Stomach (tissue), 9 donors: ENCODE data around the gene ZNF324. TPM values are rescaled to one million over a fixed set of nuclear protein-coding genes. Genes with fewer than 3 reads are reported as not detected.

ENCODE experiments used
- DNase-seq, 2 donors: peaks; one replicate each; pipeline versions ENCODE4 v3.0.0 to v3.0.0-alpha.2; 2013 to 2019
- H3K27ac ChIP-seq, 5 donors: fragments of 200-600 bp in 4 of 5; sonication (generic) in 4 of 5; one replicate each; pipeline ENCODE4 v1.5.1; 2013 to 2019; ENCODE audit warnings: mild to moderate bottlenecking in 1 of 5, moderate library complexity in 1 of 5
- H3K27me3 ChIP-seq, 3 donors: fragments of 200-600 bp; sonication (generic); one replicate each; pipeline ENCODE4 v1.5.1; 2017 to 2019; ENCODE audit warnings: mixed run types in 1 of 3
- H3K36me3 ChIP-seq, 4 donors: fragments of 200-600 bp; sonication (generic); 1 replicate in 3 of 4; 2 replicates in 1 of 4; pipeline ENCODE4 v1.5.1; 2016 to 2019
- H3K4me1 ChIP-seq, 4 donors: fragments of 200-600 bp; sonication (generic); one replicate each; pipeline ENCODE4 v1.5.1; 2016 to 2019
- H3K4me3 ChIP-seq, 4 donors: fragments of 200-600 bp; sonication (generic) in 3 of 4; one replicate each; pipeline ENCODE4 v1.5.1; 2016 to 2019; ENCODE audit warnings: mild to moderate bottlenecking in 1 of 4
- H3K9me3 ChIP-seq, 4 donors: fragments of 200-600 bp; sonication (generic); one replicate each; pipeline ENCODE4 v1.5.1; 2016 to 2019
- CTCF ChIP-seq, 7 experiments: fragments of 450-650 bp in 4 of 7; fragments of 200-600 bp in 3 of 7; sonication (generic) in 3 of 7; IDR thresholded peaks; one replicate each; pipeline ENCODE4 v1.5.1; 2016 to 2019; ENCODE audit warnings: antibody characterized with exemption in 7 of 7, control low read depth in 2 of 7, mild to moderate bottlenecking in 1 of 7
- EP300 ChIP-seq: sonication (generic); formaldehyde crosslinking; IDR thresholded peaks from one replicate; pipeline ENCODE4 v1.6.1; 2017; ENCODE audit warnings: antibody characterized with exemption
- POLR2A ChIP-seq, 4 donors: fragments of 450-650 bp; IDR thresholded peaks; one replicate each; pipeline ENCODE4 v1.6.1; 2016; ENCODE audit warnings: antibody characterized with exemption in 4 of 4, control low read depth in 2 of 4, mild to moderate bottlenecking in 1 of 4, moderate library complexity in 1 of 4
- POLR2AphosphoS5 ChIP-seq, 3 donors: sonication (generic); formaldehyde crosslinking; IDR thresholded peaks; one replicate each; pipeline ENCODE4 v1.6.1; 2016; ENCODE audit warnings: antibody characterized with exemption in 3 of 3
- WGBS, 5 donors: extraction: QIAGEN DNeasy Blood & Tissue Kit in 3 of 5; methylation state at CpG; one replicate each; pipeline versions ENCODE4 v1.1.5 to v1.1.7; 2013 to 2018; 5-methylcytosine and 5-hydroxymethylcytosine counted together
- intact Hi-C: fragments of 100-400 bp; cut with DNase I; formaldehyde crosslinking; loops from one replicate; pipeline ENCODE4 v1.15.1; 2023; ENCODE audit warnings: low total_unique reads
- polyA plus RNA-seq, 3 donors: library from polyadenylated mRNA; stranded (reverse); fragments of 200-250 nt; gene quantifications; one replicate each; pipeline ENCODE4 v1.2.3, GENCODE V29; 2013
- total RNA-seq, 5 donors: library from RNA; depleted of rRNA; stranded (reverse); fragments of >200 nt; gene quantifications; one replicate each; pipeline versions ENCODE4 v1.1.0 to v1.2.3, GENCODE V29; 2014 to 2016
- donor health status: healthy with polysubstance abuse.
- donor health status: Bipolar disorder and iron deficiency.
- donor health status: healthy.

ZNF324 gene
- total and polyA plus RNA-seq, 8 donors, result 1.7 to 11.9 (median 5.8) TPM

DNA sequence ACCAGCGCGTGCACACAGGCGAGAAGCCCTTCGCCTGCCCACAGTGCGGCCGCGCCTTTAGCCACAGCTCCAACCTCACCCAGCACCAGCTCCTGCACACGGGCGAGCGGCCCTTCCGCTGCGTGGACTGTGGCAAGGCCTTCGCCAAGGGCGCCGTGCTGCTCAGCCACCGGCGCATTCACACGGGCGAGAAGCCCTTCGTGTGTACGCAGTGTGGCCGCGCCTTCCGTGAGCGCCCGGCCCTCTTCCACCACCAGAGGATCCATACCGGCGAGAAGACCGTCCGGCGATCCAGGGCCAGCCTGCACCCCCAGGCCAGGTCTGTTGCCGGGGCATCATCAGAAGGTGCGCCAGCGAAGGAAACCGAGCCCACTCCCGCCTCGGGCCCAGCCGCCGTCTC is 4.9 kb downstream of the ZNF324 start:
- Histone ChIP-seq H3K9me3 (no peaks in the 10 kb centered on the region), H3K4me1 (peaks cover 19 to 38% (median 36%) of the 10 kb centered on the region in 4 donors), H3K36me3 (peaks cover 27 to 47% (median 42%) of the 10 kb centered on the region in 4 donors), H3K27ac (no peak overlapping the region), H3K27me3 (no peaks in the 10 kb centered on the region), H3K4me3 (no peak overlapping the region)
- WGBS, 5 donors, result 94 to 96% (median 95%) methylated on average over 27 to 39 of the region's 39 CpGs
- intact Hi-C loops, result no loop called here
- TF ChIP-seq EP300 (no peak), CTCF (IDR thresholded peaks at IDR 0.05) (no peak), POLR2A (IDR thresholded peaks at IDR 0.05) (no peak), POLR2AphosphoS5 (IDR thresholded peaks at IDR 0.05) (no peak)
- no peak for DNase-seq

DNA sequence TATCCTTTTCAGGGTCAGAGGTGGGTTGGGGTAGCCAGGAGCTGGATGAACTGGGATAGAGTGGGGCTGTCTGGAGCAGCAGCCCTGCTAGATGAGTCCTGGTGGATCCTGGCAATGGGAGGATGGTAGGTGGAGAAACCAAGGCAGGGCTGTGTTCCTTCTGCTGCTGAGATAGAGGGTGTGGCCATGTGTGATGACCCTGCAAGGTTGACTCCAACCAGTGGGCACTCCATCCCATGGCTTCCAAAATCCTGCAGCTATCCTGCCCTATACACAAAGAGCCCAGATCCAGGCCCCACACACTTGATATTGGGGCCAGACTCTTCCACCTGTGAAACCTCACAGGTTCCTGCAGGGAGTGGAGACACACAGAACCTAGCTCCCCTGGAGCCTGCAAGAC is 6.9 kb downstream of the ZNF324 start:
- no peak overlapping the region for H3K27ac ChIP-seq
- H3K36me3 ChIP-seq, result peaks cover 27 to 58% (median 51%) of the 10 kb centered on the region in 4 donors
- intact Hi-C loops, result no loop called here
- DNase-seq, result no peak
- TF ChIP-seq CTCF (IDR thresholded peaks at IDR 0.05), result no peak
- TF ChIP-seq POLR2AphosphoS5 (IDR thresholded peaks at IDR 0.05), result no peak
- TF ChIP-seq EP300, result no peak
- no peak for TF ChIP-seq POLR2A (IDR thresholded peaks at IDR 0.05)
- H3K4me1 ChIP-seq, result peaks cover 21 to 35% (median 29%) of the 10 kb centered on the region in 4 donors
- H3K9me3 ChIP-seq, result no peaks in the 10 kb centered on the region
- H3K27me3 ChIP-seq, result no peaks in the 10 kb centered on the region
- H3K4me3 ChIP-seq, result no peak overlapping the region

GRCh38 chr19:58474291-58474996 is 7.6 kb downstream of the ZNF324 start:
- TF ChIP-seq POLR2AphosphoS5 (IDR thresholded peaks at IDR 0.05) (no peak), EP300 (no peak), POLR2A (IDR thresholded peaks at IDR 0.05) (no peak), CTCF (IDR thresholded peaks at IDR 0.05) (no peak)
- WGBS, 5 donors, result 82 to 89% (median 87%) methylated on average over 12 of the region's 12 CpGs

GRCh38 chr19:58474997-58475713 is 8.3 kb downstream of the ZNF324 start:
- intact Hi-C loops, result no loop called here
- 21 to 28% (median 23%) methylated on average over 23 to 27 of the region's 27 CpGs for WGBS, 5 donors
- peaks cover 18 to 31% (median 23%) of the 10 kb centered on the region in 4 donors for H3K4me1 ChIP-seq
- H3K36me3 ChIP-seq, result peaks cover 24 to 61% (median 54%) of the 10 kb centered on the region in 4 donors
- H3K9me3 ChIP-seq, result no peaks in the 10 kb centered on the region
- H3K4me3 ChIP-seq, result peak overlapping the region; percentile 53 to 72 (median 62)
- peak overlapping the region; percentile 86 to 93 (median 90) for H3K27ac ChIP-seq
- no peaks in the 10 kb centered on the region for H3K27me3 ChIP-seq
- no peak for TF ChIP-seq CTCF (IDR thresholded peaks at IDR 0.05)
- TF ChIP-seq EP300, result no peak
- no peak for DNase-seq

More at GRCh38 chr19:58474291-58474996, 7.6 kb downstream of the ZNF324 start:
- Histone ChIP-seq H3K9me3 (no peaks in the 10 kb centered on the region), H3K27me3 (no peaks in the 10 kb centered on the region), H3K4me1 (peaks cover 18 to 31% (median 24%) of the 10 kb centered on the region in 4 donors), H3K4me3 (no peak overlapping the region), H3K27ac (peak overlapping the region in 3 of 5 donors; percentile 87 to 93 (median 92)), H3K36me3 (peaks cover 24 to 61% (median 54%) of the 10 kb centered on the region in 4 donors)
- DNase-seq, result no peak
- intact Hi-C loops, result no loop called here
